Endothelial cell (in vitro differentiated cells): ENCODE measurements around the gene HES7. TPM values are rescaled to one million over a fixed set of nuclear protein-coding genes. Genes with fewer than 3 reads are reported as not detected.

Source experiments
- DNase-seq: peaks from one replicate; pipeline ENCODE4 v3.0.0; 2021; ENCODE audit warnings: low spot score
- H3K27ac Mint-ChIP-seq: one replicate; pipeline ENCODE4 v1.8.0; 2021; ENCODE audit warnings: mixed read lengths, inconsistent platforms; ENCODE audit not compliant: unreplicated experiment
- H3K27me3 Mint-ChIP-seq: one replicate; pipeline ENCODE4 v1.8.0; 2021; ENCODE audit warnings: mild to moderate bottlenecking, moderate library complexity, mixed read lengths, inconsistent platforms; ENCODE audit not compliant: unreplicated experiment
- H3K36me3 Mint-ChIP-seq: one replicate; pipeline ENCODE4 v1.8.0; 2021; ENCODE audit warnings: mild to moderate bottlenecking, low read depth, mixed read lengths, inconsistent platforms; ENCODE audit not compliant: unreplicated experiment
- H3K4me1 Mint-ChIP-seq: one replicate; pipeline ENCODE4 v1.8.0; 2021; ENCODE audit warnings: mild to moderate bottlenecking, mixed read lengths, inconsistent platforms; ENCODE audit not compliant: unreplicated experiment
- H3K4me3 Mint-ChIP-seq: one replicate; pipeline ENCODE4 v1.8.0; 2021; ENCODE audit warnings: mild to moderate bottlenecking, mixed read lengths, inconsistent platforms; ENCODE audit not compliant: unreplicated experiment
- H3K9me3 Mint-ChIP-seq: one replicate; pipeline ENCODE4 v1.8.0; 2021; ENCODE audit warnings: mixed read lengths, inconsistent platforms; ENCODE audit not compliant: unreplicated experiment
- CTCF ChIP-seq: fragments of 200-600 bp; sonication (generic); IDR thresholded peaks from one replicate; pipeline ENCODE4 v1.5.0; 2021; ENCODE audit warnings: antibody characterized with exemption; ENCODE audit not compliant: unreplicated experiment
- total RNA-seq: library from RNA; stranded (reverse); fragmentation: NEBNext Ultra II Directional; extraction: Animal tissue kit (Norgen Biotek cat#: 25700); gene quantifications from one replicate; pipeline ENCODE4 v1.2.1, GENCODE V29; 2021; ENCODE audit not compliant: unreplicated experiment

Gene HES7
- total RNA-seq, 1 donor from 2014 or later: 3.3 TPM

- Mint-ChIP-seq H3K9me3 (no peaks in the 10 kb centered on the region), H3K4me1 (peaks cover 63% of the 10 kb centered on the region), H3K27me3 (peaks cover 62% of the 10 kb centered on the region), H3K27ac (no peak overlapping the region), H3K4me3 (peak overlapping the region; percentile 87), H3K36me3 (peaks cover 31% of the 10 kb centered on the region)
- no peak for TF ChIP-seq CTCF
- DNase-seq: no peak
These were observed 797 bp downstream of the HES7 start for GRCh38 chr17:8122924-8123694.

GRCh38 chr17:8122422-8122923, 1.4 kb downstream of the HES7 start:
- Mint-ChIP-seq H3K27me3 (peaks cover 62% of the 10 kb centered on the region), H3K4me1 (peaks cover 68% of the 10 kb centered on the region), H3K4me3 (peak overlapping the region; percentile 87), H3K36me3 (peaks cover 31% of the 10 kb centered on the region), H3K27ac (no peak overlapping the region), H3K9me3 (no peaks in the 10 kb centered on the region)
- no peak for DNase-seq
- no peak for TF ChIP-seq CTCF

GRCh38 chr17:8121681-8122421, 2.1 kb downstream of the HES7 start:
- H3K4me3 Mint-ChIP-seq: no peak overlapping the region
- peak; percentile 69 for DNase-seq
- H3K36me3 Mint-ChIP-seq: peaks cover 27% of the 10 kb centered on the region
- H3K27me3 Mint-ChIP-seq: peaks cover 58% of the 10 kb centered on the region
- no peak overlapping the region for H3K27ac Mint-ChIP-seq
- TF ChIP-seq CTCF: peak; percentile 36
- H3K4me1 Mint-ChIP-seq: peaks cover 65% of the 10 kb centered on the region
- H3K9me3 Mint-ChIP-seq: no peaks in the 10 kb centered on the region

DNA sequence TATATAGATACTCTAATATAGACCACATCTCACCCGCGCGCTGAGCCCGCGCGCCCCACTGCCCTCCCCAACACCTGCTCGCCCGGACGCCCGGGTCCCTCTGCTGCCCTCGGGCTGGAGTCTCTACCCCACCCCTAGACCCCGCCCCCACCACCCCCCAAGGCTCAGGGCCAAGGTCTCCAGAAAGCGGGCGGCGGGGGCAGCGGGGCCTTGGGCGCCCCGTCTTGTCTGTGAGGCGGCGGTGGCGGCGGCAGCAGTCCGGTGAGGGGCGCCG, 2.6 kb downstream of the HES7 start:
- Mint-ChIP-seq H3K27ac (no peak overlapping the region), H3K9me3 (no peaks in the 10 kb centered on the region), H3K4me3 (no peak overlapping the region), H3K4me1 (peaks cover 61% of the 10 kb centered on the region), H3K36me3 (peaks cover 24% of the 10 kb centered on the region), H3K27me3 (peaks cover 55% of the 10 kb centered on the region)
- no peak for TF ChIP-seq CTCF
- DNase-seq: no peak
